ENCODE measurements around the gene CUZD1.
A peak's percentile ranks its signal among the peaks of the same experiment; 100 is the strongest.

Gene CUZD1

DNA sequence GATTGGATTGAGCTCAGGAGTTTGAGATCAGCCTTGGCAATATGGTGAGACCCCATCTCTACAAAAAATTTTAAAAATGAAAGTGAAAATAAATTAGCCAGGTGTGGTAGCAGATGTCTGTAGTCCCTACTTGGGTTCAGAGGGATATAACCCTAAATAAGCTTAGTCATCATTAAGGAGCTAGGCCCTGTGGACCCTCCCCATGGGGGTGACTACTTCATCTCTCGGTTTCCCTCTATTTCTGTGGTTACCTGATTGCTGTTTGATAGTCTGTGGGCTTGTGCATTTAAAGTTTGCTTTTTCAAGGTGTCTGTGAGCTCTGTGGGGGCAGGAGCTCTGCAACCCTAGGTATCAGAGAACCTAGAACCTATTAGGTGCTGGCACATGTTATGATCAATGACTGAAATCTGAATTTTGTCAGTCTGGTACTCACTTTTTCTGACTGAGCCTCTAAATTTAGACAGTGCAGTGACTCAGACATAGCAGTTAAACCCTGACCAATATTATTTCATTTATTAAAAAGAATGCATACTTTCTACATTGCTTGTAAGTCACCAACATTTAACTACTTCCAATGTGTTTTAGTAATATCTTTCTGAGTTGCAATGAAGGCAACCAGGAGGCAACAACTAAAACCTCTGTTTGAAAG, 8.1 kb upstream of the CUZD1 start:
- no peak for DNase-seq

DNA sequence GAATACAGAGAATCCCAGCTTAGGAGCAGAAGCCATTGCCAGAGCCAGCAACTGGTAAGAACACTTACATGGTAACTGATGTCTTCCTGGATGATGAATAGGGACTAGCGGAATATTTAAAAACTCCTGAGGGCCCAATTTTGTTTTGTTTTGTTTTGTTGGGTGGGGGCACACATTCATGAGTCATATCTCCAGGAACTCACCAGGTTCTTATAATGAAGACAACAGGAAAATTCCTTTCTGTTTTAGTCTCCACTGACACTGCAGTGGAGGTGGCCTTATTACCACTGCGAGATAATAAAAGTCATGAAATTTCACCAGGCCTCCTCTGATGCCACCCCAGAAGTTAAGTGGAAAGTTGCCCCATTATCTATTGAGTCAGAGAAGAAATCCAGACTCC, 6.6 kb upstream of the CUZD1 start:
- DNase-seq, result no peak

DNA sequence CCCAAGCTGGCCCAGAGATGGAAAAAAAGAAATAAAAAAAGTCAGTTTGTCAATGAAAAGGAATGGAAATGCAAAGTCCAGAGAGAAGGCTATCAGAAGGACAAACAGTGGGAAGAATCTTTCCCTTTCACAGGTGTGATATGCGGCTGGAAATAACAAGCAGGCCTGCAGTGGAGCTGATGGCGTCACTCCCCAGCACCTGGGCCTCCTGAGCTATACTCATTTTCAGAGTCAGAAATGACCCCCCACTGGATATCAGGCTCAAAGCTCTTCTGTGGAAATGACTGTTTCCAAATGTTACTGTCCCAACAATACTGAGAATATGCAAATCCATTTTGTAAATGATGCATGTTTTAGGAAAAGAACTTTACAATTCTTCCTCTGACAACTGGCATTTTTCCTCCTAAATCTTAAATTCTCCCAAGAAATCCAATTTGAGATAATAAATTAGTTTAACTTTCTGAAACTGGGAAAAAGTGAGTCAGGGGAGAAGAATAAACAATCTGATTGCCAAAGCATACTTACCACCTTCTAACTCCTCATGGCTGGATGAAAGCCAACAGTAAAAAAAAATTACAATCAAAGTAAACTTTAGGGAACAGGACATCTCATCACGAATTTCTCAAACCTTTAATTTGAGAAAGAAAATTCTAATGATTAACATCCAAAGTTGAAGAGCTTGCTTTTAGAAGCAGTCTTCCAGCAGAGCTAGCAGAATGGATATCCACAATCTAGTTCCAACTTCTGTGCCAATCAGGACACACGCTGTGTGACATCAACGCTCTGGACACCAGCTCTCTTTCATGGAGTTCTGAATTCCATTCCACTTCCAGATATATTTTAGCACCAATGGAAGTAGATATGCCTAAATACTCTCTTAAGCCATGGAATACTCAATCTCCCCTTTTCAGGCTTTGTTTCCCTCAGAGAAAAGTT, 5.3 kb upstream of the CUZD1 start:
- DNase-seq, result no peak

DNA sequence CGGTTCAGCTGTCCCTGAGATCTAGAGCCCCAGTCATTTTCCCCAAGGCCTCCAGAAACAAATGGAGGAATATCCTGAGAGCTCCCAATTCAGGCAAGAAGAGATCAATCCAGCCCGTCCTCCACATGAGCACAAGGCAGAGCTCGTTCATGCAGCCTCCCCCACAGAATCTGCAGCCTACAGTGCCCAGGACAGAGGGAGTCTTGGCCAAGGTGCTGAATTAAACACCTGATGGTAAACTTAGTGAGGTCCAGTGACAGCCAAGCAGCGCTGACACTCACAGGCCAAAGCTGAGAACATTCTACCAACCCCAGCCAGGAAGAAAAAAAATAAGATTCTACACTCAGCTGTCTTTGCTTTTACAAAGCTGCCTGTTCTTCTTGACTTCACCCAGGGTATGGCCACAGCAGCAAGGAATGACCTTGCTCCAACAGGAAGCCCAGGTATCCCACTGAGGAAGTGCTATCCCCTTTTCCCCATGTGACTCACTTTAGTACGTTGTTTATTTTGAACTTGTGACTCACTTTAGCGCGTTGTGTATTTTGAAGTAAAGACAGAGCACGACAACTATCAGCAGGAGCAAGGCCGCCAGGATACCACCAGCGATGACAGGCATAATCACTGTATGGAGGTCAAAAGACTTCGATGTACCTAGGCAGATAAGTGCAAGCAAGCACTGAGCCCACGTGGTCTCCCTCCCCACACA, 4.4 kb upstream of the CUZD1 start:
- DNase-seq, result no peak

- no peak for DNase-seq
Observed at GRCh38 chr10:122849090-122849489, 3.4 kb upstream of the CUZD1 start.

GRCh38 chr10:122847782-122848604, 2.3 kb upstream of the CUZD1 start:
- peak; percentile 72 for DNase-seq

DNA sequence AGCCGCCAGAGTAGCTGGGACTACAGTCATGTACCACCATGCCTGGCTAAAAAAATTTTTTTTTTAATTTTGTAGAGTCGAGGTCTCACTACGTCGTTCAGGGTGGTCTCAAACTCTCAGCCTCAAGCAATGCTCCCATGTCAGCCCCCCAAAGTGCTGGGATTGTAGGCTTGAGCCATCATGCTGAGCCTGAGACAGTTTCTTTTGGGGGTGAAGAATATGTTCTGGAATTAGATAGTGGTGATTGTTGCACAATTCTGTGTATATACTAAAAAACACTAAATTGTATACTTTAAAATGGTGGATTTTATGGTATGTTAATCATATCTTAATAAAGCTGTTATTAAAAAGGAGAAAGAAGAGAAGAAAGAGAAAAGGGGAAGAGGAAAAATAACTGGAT, 1.5 kb downstream of the CUZD1 start:
- DNase-seq, result no peak

- no peak for DNase-seq
Observed at GRCh38 chr10:122841569-122841968, 4.1 kb downstream of the CUZD1 start.

GRCh38 chr10:122839505-122839904, 6.2 kb downstream of the CUZD1 start:
- DNase-seq, result no peak

DNA sequence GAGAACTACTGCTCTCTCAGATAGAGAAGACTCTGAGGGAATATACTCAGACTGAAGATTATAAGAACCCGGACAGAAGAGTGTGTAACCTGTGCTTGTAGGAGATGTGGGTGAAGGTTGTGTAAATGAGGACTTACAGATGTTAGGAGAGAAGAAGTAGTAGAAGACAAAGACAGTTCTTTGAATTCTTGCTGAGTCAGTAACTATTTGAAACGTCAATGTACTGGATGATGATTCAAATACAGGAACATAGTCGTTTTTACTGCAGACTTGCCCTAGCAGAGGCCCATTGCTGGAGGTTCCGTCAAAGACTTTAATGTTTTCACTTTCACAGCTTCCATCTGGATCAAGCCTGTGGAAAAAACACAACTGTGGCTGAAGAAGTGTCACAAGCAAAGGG, 6.8 kb downstream of the CUZD1 start:
- DNase-seq, result no peak

GRCh38 chr10:122835908-122836307, 9.7 kb downstream of the CUZD1 start:
- DNase-seq, result no peak

- DNase-seq, result no peak
Observed at GRCh38 chr10:122830965-122831353, 14.7 kb downstream of the CUZD1 start.

DNA sequence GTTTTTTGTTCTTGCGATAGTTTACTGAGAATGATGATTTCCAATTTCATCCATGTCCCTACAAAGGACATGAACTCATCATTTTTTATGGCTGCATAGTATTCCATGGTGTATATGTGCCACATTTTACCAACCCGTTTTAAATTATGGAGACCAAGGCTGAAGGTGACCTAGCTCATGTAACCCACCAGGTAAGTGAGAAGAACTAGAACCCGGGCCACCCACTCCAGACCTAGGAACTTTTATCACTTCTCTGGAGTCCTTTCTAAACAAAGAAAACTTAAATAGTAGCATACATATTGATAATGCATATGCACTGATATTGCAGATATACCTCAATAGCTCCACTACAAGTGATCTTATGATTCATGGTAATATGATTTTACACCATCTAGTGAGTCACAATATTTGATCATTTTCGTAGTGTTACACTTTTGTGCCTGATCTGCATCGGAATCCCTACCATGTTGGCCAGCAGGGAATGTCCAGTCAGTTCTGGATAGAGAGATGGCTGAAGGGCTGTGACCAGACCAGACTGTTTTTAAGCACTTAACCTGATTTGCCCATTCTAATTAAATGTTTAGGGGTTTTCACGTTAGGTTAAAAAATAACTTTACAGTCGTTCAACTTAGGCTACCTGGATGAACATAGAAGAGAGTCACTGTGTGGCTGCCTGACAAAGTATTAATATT, 15.2 kb downstream of the CUZD1 start:
- DNase-seq, result no peak

DNA sequence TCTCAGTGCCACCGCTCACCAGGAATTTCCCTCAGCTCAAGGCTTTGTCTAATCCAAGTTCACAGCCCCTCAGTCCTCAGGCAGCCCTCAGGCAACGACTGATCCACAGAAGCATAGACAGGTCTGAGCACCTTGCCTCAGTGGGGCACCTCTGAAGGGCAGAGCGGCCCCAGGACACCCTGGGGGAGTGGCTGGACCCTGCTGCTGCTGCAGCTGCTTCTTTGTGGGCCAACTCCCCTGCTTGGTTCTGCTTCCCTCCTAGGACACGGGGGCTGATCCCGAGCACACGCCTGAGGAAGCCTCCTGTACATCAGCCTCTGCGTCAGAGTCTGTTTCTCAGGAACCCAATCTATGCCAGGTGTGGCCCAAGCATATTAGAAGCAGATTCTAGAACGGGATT, 16.2 kb downstream of the CUZD1 start:
- no peak for DNase-seq

DNA sequence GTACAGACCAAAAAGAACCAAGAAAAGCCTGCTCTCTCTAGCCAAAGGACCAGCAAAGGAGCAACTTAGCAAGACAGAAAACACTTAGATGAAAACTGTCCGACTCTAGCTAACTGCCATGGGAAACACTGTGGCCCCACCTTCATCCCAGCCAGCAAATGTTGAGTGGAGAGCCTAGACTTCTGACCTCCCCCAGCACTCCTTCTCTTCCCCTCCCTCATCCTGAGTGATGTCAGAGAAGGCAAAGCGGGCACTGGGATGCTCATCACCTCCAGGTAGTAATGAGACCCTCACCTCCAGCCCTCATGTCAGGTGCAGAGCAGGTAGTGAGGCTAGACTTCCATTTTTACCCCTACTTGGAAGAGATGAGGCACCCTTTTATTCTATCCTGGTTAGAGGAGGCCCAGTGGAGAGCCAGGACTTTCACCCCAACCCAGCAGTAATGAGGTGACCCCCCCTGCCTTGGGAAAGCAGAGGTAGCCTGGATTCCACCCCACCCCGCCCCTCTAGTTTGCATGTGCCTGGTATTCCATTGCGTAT, 16.9 kb downstream of the CUZD1 start:
- DNase-seq, result no peak

- no peak for DNase-seq
Observed at GRCh38 chr10:122827302-122827701, 18.4 kb downstream of the CUZD1 start.

DNA sequence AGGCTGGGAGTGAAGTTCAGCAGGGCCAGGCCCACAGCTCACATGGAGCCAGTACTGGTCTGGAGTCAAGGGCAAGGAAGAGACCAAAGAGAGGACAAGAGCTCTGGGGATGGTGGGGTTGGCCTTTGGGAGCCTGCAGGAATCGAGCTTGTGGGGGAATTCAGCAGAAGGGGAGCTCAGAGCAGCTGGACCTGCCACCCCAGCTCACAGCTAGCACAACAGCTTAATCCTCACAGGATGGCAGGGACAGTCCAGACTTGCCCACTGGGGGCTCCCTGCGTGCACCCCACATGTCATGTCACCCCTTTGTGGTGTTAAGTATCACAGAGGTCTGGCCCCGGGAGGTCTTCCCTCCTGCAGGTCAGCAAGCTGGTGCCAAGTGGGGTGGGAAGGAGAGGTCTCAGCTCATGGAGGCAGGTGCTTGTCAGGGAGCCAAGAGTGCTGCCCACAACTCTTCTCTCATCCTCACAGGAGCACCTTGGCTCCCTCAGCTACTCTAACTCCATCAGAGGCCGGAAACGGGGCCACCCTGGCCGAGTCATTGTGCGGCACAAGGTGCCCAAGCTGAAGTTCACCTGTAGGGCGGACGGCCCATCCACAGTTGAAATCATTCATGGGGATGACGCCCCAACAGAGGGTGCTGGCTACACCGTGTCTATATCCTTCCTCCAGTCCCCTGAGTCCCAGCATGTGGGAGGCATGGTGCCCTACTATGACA, 22.5 kb downstream of the CUZD1 start:
- DNase-seq, result no peak

GRCh38 chr10:122821808-122822207, 23.8 kb downstream of the CUZD1 start:
- no peak for DNase-seq

DNA sequence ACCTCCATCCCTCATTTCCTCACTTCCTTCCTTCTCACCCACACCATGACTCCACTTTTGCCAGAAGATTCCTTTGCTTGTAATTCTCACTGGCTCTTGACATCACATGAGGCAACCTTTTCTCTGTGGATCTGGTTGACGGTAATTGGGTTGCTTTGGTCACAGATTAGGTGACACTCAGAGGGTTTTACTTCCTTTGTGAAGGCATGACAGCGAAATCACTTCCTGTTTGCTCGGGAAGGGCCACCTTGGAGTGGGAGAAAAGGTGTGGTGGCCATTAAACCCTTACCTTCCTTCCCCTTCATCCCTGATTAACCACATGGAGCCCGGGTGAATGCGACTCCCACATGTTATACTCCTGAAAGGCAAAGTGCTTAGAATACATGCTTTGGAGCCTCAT, 30.2 kb downstream of the CUZD1 start:
- DNase-seq, result no peak

DNA sequence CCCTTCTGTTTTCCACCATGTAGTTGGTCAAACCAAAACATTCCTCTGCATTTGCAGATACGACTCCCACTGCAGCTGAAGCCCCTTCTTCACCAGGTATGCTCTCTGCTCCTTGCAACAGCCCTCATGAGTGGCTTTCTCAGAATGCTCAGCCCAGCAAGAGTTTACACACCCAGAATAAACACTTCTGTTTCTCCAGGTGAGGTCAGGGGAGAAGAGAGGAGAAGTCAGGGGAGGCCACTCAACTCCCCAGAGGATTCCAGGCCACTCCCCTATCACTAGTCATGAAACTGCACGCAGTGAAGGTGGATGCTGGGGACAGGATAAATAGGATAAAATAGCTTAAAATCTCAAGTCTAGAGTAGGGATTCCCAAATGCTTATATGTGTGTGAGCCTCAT, 31.2 kb downstream of the CUZD1 start:
- DNase-seq, result no peak

DNA sequence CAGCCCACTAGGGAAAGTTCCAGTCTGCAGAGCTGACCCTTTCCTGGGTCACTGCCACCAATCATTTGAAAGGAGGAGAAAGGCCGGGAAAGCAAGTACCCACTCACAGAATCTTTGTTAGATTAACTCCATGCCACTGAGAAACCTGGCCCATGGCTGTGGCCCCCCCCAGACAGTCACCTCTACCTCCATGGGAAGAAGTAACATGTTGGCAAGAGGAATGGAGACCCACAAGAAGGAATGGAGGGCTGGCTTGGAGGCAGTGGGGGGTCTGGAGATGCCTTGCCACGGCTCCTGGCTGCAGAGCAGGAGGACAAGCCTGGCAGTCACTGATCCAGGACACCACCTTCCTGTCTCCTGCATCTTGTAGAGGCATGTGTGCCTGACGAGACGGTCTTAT, 32.9 kb downstream of the CUZD1 start:
- no peak for DNase-seq
